ENCODE results near the gene BANP.
"Not testable (repeated sequence)": the region's sequence is repeated elsewhere in the genome, so short reads cannot be mapped to it uniquely, and the experiment has no call there.

Gene BANP

DNA sequence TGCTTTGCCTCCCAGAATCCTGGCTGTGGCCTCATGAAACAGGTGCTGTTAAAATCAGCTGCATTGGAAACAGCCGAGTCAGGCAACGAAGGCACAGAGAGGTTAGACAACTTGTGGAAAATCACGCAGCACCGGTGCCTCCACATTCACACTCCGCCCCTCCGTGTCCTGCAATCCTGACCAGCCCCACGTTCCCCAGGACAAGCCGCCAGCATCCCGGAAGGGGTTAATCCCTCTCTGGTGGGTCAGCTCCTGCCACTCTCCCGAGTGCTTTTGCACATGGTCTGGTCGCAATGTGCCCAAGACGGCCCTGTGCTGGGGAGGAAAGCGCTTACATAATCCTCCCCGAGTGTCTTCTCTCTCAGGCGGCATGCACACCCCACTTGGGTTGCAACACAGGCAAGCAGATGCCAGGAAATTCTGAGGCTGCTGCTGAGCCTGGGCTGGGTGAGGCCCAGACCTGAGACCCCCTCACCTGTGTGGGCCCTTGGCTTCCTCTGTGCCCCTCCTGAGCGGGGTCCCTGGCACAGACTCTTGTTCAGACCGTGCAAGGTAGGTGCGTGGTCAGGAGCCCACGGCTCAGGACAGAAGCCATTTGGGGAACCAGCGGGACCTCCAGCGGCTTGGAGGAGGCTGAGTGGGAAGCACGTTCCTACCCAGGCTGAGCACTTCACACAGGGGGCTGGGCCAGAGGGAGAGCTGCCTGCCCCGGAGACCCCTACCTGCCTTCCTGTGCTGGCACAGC is 138.6 kb downstream of the BANP start:
- not testable (repeated sequence) for H3K9me2 ChIP-seq (ENCODE audit: low read depth, low read length); H3K9me3 ChIP-seq (ENCODE audit: low read length); H3K27me3 ChIP-seq (ENCODE audit: insufficient read depth, low read length); H3F3A ChIP-seq (ENCODE audit: insufficient read depth, low read length); H3K36me3 ChIP-seq (ENCODE audit: insufficient read depth, low read length); H3K4me2 ChIP-seq (ENCODE audit: low read length); H3K4me3 ChIP-seq (ENCODE audit: low read depth, low read length, poor library complexity, severe bottlenecking); H2AFZ ChIP-seq (ENCODE audit: low read length); H3K4me1 ChIP-seq (ENCODE audit: insufficient read depth, low read length, severe bottlenecking); H3K27ac ChIP-seq (ENCODE audit: low read depth, low read length, poor library complexity, severe bottlenecking); H3K79me2 ChIP-seq (ENCODE audit: insufficient read depth, low read length); H4K20me1 ChIP-seq (ENCODE audit: insufficient read depth, low read length); H3K9ac ChIP-seq (ENCODE audit: low read length)

DNA sequence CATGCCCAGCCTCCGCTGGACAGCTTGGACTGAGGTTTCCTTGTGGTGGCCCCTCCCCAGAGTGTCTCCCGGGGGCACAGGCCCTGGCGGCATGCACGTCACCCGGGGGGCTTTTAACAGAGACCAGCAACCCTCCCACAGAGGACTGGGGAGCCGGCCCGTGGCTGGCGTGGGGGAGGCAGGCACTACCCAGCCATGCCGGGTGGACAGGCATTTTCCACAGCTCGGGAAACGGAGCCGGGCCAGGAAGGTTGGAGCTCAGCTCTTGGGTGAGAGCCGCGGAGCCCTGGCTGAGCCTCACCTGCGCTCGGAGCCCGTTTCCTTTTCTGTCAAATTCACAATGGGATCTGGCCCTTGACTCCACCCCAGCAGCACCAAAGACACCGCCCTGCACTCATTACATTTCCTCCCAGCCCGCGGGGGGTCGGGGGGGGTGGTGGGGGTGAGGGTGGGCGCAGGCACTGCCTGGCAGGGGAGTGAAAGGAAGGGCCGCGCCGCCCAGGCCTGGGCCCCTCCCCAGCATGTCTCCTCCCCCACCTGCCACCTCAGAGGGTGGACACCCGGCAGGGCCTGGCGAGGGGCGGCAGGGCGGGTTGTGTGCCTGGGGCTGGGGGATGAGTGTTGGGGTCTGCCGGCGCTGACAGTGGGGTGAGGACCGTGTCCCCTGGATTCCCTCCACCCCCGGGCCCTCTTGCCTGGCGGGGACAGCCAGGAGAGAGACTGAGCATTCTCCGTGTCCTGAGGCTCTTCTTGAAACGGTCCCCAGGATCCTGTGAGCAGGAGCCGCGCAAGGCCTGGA is 139.3 kb downstream of the BANP start:
- H3K9me2 ChIP-seq (ENCODE audit: low read depth, low read length); H3K36me3 ChIP-seq (ENCODE audit: insufficient read depth, low read length); H3K27me3 ChIP-seq (ENCODE audit: insufficient read depth, low read length); H3K4me1 ChIP-seq (ENCODE audit: insufficient read depth, low read length, severe bottlenecking); H3K9me3 ChIP-seq (ENCODE audit: low read length); H3K9ac ChIP-seq (ENCODE audit: low read length); H2AFZ ChIP-seq (ENCODE audit: low read length); H3K27ac ChIP-seq (ENCODE audit: low read depth, low read length, poor library complexity, severe bottlenecking); H3K79me2 ChIP-seq (ENCODE audit: insufficient read depth, low read length); H4K20me1 ChIP-seq (ENCODE audit: insufficient read depth, low read length); H3K4me3 ChIP-seq (ENCODE audit: low read depth, low read length, poor library complexity, severe bottlenecking); H3K4me2 ChIP-seq (ENCODE audit: low read length); H3F3A ChIP-seq (ENCODE audit: insufficient read depth, low read length): not testable (repeated sequence)

DNA sequence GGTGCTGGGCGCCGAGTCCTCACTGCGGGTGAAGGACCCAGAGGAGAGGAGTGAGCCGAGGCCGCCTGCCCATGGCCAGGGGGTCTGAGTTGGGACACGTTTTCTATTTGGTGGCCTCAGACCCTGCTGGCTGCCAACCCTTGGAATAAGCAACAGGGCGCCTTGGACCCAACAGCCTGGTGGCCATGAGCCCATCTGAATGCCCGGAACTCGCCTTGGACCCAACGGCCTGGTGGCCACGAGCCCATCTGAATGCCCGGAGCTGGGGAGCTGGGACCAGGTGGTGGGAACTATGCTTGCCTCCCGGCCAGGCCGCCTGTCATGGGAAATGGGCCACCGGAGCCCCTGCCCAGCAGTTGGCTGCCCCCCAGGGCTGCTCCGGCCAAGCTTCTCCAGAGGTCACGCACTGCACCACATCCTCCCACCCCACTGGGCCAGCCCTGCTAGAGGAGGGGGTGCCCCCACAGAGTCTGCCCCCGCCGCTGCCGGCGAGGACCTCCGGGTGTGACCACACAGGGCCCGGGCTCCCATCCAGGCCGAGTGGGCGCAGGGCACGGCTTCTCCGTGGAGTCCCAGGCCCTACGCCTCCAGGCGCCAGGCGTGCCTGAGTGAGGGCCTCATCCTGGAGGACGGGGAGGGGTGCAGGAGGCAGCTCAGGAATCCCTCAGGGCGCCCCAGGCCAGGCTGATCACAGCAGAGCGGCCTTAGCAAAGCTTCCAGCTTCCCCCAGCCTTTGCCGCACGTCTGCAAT is 140.2 kb downstream of the BANP start:
- H3K9ac ChIP-seq (ENCODE audit: low read length); H3K27ac ChIP-seq (ENCODE audit: low read depth, low read length, poor library complexity, severe bottlenecking); H3K27me3 ChIP-seq (ENCODE audit: insufficient read depth, low read length); H3K4me1 ChIP-seq (ENCODE audit: insufficient read depth, low read length, severe bottlenecking); H3K79me2 ChIP-seq (ENCODE audit: insufficient read depth, low read length); H3F3A ChIP-seq (ENCODE audit: insufficient read depth, low read length); H4K20me1 ChIP-seq (ENCODE audit: insufficient read depth, low read length); H3K4me2 ChIP-seq (ENCODE audit: low read length); H2AFZ ChIP-seq (ENCODE audit: low read length); H3K4me3 ChIP-seq (ENCODE audit: low read depth, low read length, poor library complexity, severe bottlenecking); H3K9me3 ChIP-seq (ENCODE audit: low read length); H3K36me3 ChIP-seq (ENCODE audit: insufficient read depth, low read length); H3K9me2 ChIP-seq (ENCODE audit: low read depth, low read length): not testable (repeated sequence)

DNA sequence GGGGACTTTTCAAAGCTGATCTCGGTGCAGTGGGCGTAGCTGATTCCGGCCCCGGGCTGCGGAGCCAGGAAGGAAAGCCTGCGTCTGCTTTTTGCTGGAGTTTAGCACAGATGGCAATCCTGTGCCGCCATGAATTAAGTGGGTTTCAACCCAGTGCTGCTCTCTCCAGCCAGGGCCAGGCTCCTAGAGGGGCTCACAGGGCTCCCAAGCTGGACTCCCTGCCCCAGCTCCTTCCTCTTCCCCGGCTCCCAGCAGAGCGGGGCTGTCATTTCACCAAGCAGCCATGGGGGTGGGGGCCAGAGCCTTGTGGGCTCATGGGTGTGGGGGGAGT is 140.7 kb downstream of the BANP start:
- not testable (repeated sequence) for H3K9ac ChIP-seq (ENCODE audit: low read length); H3K4me1 ChIP-seq (ENCODE audit: insufficient read depth, low read length, severe bottlenecking); H3K79me2 ChIP-seq (ENCODE audit: insufficient read depth, low read length); H3K9me3 ChIP-seq (ENCODE audit: low read length); H3K27me3 ChIP-seq (ENCODE audit: insufficient read depth, low read length); H3K9me2 ChIP-seq (ENCODE audit: low read depth, low read length); H2AFZ ChIP-seq (ENCODE audit: low read length); H3K4me2 ChIP-seq (ENCODE audit: low read length); H3K27ac ChIP-seq (ENCODE audit: low read depth, low read length, poor library complexity, severe bottlenecking); H3K4me3 ChIP-seq (ENCODE audit: low read depth, low read length, poor library complexity, severe bottlenecking); H3F3A ChIP-seq (ENCODE audit: insufficient read depth, low read length); H4K20me1 ChIP-seq (ENCODE audit: insufficient read depth, low read length); H3K36me3 ChIP-seq (ENCODE audit: insufficient read depth, low read length)

DNA sequence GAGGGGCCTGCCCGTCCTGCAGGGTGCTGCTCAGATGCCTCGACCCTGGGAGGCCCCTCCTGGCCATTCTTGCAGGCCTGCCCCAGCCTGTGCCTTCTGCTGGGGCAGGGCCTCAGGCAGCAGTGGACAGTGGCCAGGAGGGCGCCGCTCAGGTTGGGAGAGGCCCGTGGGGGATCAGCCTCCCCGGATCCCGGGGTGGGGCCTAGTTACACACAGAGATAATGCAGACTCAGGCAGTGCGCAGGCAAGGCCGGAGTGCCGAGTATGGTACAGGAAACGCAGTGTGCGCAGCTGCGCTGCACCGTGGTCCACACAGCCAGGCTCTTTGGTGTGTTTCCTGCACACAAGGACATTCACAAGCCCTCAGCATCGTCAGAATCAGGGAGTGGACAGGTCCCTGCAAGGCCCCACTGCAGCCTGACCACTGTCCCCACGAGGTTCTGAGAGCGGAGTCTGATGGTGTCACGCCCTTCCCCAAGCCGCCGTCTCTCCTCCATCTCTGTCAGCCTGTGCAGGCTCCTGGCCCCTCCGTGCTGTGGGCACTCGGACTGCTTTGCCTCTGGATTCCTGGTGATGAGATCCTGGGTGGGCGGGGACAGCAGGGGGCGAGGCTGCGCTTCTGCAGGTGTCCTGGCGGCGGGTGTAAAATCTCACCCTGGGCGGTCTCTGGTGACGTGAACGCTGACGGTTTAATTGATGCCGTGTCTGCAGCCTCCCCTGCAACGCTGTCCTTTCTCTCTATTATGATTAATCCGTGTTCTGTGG is 141.7 kb downstream of the BANP start:
- not testable (repeated sequence) for H3K4me3 ChIP-seq (ENCODE audit: low read depth, low read length, poor library complexity, severe bottlenecking); H3F3A ChIP-seq (ENCODE audit: insufficient read depth, low read length); H2AFZ ChIP-seq (ENCODE audit: low read length); H3K4me1 ChIP-seq (ENCODE audit: insufficient read depth, low read length, severe bottlenecking); H3K9me2 ChIP-seq (ENCODE audit: low read depth, low read length); H3K27me3 ChIP-seq (ENCODE audit: insufficient read depth, low read length); H3K9me3 ChIP-seq (ENCODE audit: low read length); H3K4me2 ChIP-seq (ENCODE audit: low read length); H3K27ac ChIP-seq (ENCODE audit: low read depth, low read length, poor library complexity, severe bottlenecking); H3K36me3 ChIP-seq (ENCODE audit: insufficient read depth, low read length); H4K20me1 ChIP-seq (ENCODE audit: insufficient read depth, low read length); H3K9ac ChIP-seq (ENCODE audit: low read length); H3K79me2 ChIP-seq (ENCODE audit: insufficient read depth, low read length)

DNA sequence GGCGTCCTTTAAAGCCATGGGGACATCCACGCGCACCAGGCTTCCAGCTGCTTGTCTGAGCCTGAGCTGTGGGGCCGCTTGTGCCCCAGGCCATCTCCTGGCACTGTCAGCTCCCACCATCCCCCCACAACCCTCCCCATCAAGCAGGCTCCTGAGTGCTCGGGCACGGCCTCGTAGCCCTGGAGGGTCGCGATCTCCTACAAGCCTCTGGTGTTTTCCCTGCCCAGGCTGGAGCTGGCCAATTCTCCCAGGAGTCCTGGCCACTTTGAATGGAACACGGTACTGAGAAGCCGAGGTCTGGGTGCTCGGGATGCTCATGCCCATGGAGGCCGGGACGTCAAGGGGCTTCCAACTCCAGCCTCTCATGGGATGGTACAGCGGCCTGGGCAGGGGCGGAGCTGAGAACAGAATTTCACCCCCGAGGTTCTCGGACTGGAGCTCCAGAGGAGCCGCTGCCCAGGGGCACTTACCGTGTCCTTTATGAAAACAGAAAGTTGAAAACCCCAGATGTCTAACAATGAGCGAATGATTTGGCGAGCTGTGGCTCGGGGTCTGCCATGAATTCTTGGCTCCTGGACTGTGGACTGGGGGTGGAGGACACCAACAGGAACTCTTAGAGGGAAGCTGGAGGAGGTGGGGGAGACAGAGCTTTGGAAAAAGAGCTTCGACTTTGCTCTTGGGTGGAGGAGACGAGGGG is 142.5 kb downstream of the BANP start:
- not testable (repeated sequence) for H3K9me2 ChIP-seq (ENCODE audit: low read depth, low read length); H4K20me1 ChIP-seq (ENCODE audit: insufficient read depth, low read length); H3K79me2 ChIP-seq (ENCODE audit: insufficient read depth, low read length); H3K9ac ChIP-seq (ENCODE audit: low read length); H3K4me2 ChIP-seq (ENCODE audit: low read length); H3K4me1 ChIP-seq (ENCODE audit: insufficient read depth, low read length, severe bottlenecking); H3K9me3 ChIP-seq (ENCODE audit: low read length); H3K27me3 ChIP-seq (ENCODE audit: insufficient read depth, low read length); H3F3A ChIP-seq (ENCODE audit: insufficient read depth, low read length); H3K27ac ChIP-seq (ENCODE audit: low read depth, low read length, poor library complexity, severe bottlenecking); H3K4me3 ChIP-seq (ENCODE audit: low read depth, low read length, poor library complexity, severe bottlenecking); H3K36me3 ChIP-seq (ENCODE audit: insufficient read depth, low read length); H2AFZ ChIP-seq (ENCODE audit: low read length)

DNA sequence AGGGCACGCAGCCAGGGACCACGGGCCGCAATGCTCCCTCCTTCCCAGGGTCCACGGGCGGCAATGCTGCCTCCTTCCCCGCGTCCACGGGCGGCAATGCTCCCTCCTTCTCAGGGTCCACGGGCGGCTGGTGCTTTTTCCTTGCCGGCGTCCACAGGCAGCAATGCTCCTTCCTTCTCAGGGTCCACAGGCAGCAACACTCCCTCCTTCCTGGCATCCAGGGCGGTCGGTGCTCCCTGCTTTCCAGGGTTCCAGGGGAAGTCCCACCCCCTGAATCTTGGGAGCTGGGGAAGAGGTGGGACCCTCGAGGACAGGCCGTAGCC is 143.0 kb downstream of the BANP start:
- H3K9ac ChIP-seq (ENCODE audit: low read length); H3K4me2 ChIP-seq (ENCODE audit: low read length); H2AFZ ChIP-seq (ENCODE audit: low read length); H3K9me3 ChIP-seq (ENCODE audit: low read length); H3K36me3 ChIP-seq (ENCODE audit: insufficient read depth, low read length); H3K9me2 ChIP-seq (ENCODE audit: low read depth, low read length); H3K27ac ChIP-seq (ENCODE audit: low read depth, low read length, poor library complexity, severe bottlenecking); H3K79me2 ChIP-seq (ENCODE audit: insufficient read depth, low read length); H3K27me3 ChIP-seq (ENCODE audit: insufficient read depth, low read length); H3K4me3 ChIP-seq (ENCODE audit: low read depth, low read length, poor library complexity, severe bottlenecking); H3K4me1 ChIP-seq (ENCODE audit: insufficient read depth, low read length, severe bottlenecking); H3F3A ChIP-seq (ENCODE audit: insufficient read depth, low read length); H4K20me1 ChIP-seq (ENCODE audit: insufficient read depth, low read length): not testable (repeated sequence)

All from OCI-LY1 (cell line).